Measurements from ENCODE around the gene IRGC. TPM values are rescaled to one million over a fixed set of nuclear protein-coding genes. Genes with fewer than 3 reads are reported as not detected.
A peak's percentile ranks its signal among the peaks of the same experiment; 100 is the strongest.

The IRGC gene
- total RNA-seq, 2 donors from 2014 or later = 15.7 TPM; not detected in 1

- TF ChIP-seq CTCF (IDR thresholded peaks at IDR 0.05) (no peak), POLR2AphosphoS5 (IDR thresholded peaks at IDR 0.05) (no peak), POLR2A (IDR thresholded peaks at IDR 0.05) (no peak)
- H3K4me1 ChIP-seq (replicated peaks) = peaks cover 5% of the 10 kb centered on the region
These were observed 43.7 kb upstream of the IRGC start for GRCh38 chr19:43672061-43672679.

GRCh38 chr19:43673637-43674036, 42.2 kb upstream of the IRGC start:
- Histone ChIP-seq H3K36me3 (no peaks in the 10 kb centered on the region), H3K27ac (no peak overlapping the region), H3K9me3 (no peaks in the 10 kb centered on the region), H3K4me3 (no peak overlapping the region), H3K4me1 (replicated peaks) (no peaks in the 10 kb centered on the region), H3K27me3 (replicated peaks; ENCODE audit: insufficient read depth) (no peaks in the 10 kb centered on the region)
- intact Hi-C loops (cut with DNase I) = no loop called here
- 83% methylated on average over 3 of the region's 3 CpGs for WGBS
- no peak for TF ChIP-seq POLR2A (IDR thresholded peaks at IDR 0.05)
- TF ChIP-seq POLR2AphosphoS5 (IDR thresholded peaks at IDR 0.05) = no peak
- no peak for TF ChIP-seq CTCF (IDR thresholded peaks at IDR 0.05)
- no peak for DNase-seq (ENCODE audit: low spot score)

More at GRCh38 chr19:43672061-43672679, 43.7 kb upstream of the IRGC start:
- H3K4me3 ChIP-seq = no peak overlapping the region
- intact Hi-C loops (cut with DNase I) = no loop called here
- DNase-seq (ENCODE audit: low spot score) = no peak
- H3K27ac ChIP-seq = no peak overlapping the region
- 40% methylated on average over 4 of the region's 6 CpGs for WGBS
- H3K9me3 ChIP-seq = no peaks in the 10 kb centered on the region
- no peaks in the 10 kb centered on the region for H3K36me3 ChIP-seq
- no peaks in the 10 kb centered on the region for H3K27me3 ChIP-seq (replicated peaks; ENCODE audit: insufficient read depth)

GRCh38 chr19:43674183-43674582, 41.7 kb upstream of the IRGC start:
- WGBS = 94% methylated on average over 8 of the region's 8 CpGs
- intact Hi-C loops (cut with DNase I) = no loop called here
- no peak for DNase-seq (ENCODE audit: low spot score)
- Histone ChIP-seq H3K27ac (no peak overlapping the region), H3K9me3 (no peaks in the 10 kb centered on the region), H3K27me3 (replicated peaks; ENCODE audit: insufficient read depth) (no peaks in the 10 kb centered on the region), H3K36me3 (no peaks in the 10 kb centered on the region), H3K4me1 (replicated peaks) (no peaks in the 10 kb centered on the region), H3K4me3 (no peak overlapping the region)
- no peak for TF ChIP-seq POLR2AphosphoS5 (IDR thresholded peaks at IDR 0.05)
- TF ChIP-seq POLR2A (IDR thresholded peaks at IDR 0.05) = no peak
- TF ChIP-seq CTCF (IDR thresholded peaks at IDR 0.05) = no peak

GRCh38 chr19:43674596-43674995, 41.3 kb upstream of the IRGC start:
- H3K9me3 ChIP-seq = no peaks in the 10 kb centered on the region
- no peak for DNase-seq (ENCODE audit: low spot score)
- no peaks in the 10 kb centered on the region for H3K27me3 ChIP-seq (replicated peaks; ENCODE audit: insufficient read depth)
- 85% methylated on average over 3 of the region's 3 CpGs for WGBS
- TF ChIP-seq POLR2AphosphoS5 (IDR thresholded peaks at IDR 0.05) (no peak), POLR2A (IDR thresholded peaks at IDR 0.05) (no peak), CTCF (IDR thresholded peaks at IDR 0.05) (no peak)
- no peaks in the 10 kb centered on the region for H3K36me3 ChIP-seq
- intact Hi-C loops (cut with DNase I) = no loop called here
- no peak overlapping the region for H3K27ac ChIP-seq
- H3K4me3 ChIP-seq = no peak overlapping the region
- no peaks in the 10 kb centered on the region for H3K4me1 ChIP-seq (replicated peaks)

GRCh38 chr19:43675269-43675879, 40.5 kb upstream of the IRGC start:
- Histone ChIP-seq H3K27me3 (replicated peaks; ENCODE audit: insufficient read depth) (no peaks in the 10 kb centered on the region), H3K27ac (peak overlapping the region in 1 of 2 donors; percentile 35), H3K36me3 (no peaks in the 10 kb centered on the region), H3K4me1 (replicated peaks) (no peaks in the 10 kb centered on the region), H3K4me3 (no peak overlapping the region), H3K9me3 (no peaks in the 10 kb centered on the region)
- TF ChIP-seq CTCF (IDR thresholded peaks at IDR 0.05) (no peak), POLR2AphosphoS5 (IDR thresholded peaks at IDR 0.05) (peak; percentile 74), POLR2A (IDR thresholded peaks at IDR 0.05) (peak; percentile 42)
- WGBS = 15% methylated on average over 8 of the region's 8 CpGs
- DNase-seq (ENCODE audit: low spot score) = peak; percentile 71
- intact Hi-C loops (cut with DNase I) = no loop called here
